K562 (cell line): ENCODE results near the gene STK11. TPM values are rescaled to one million over a fixed set of nuclear protein-coding genes. Genes with fewer than 3 reads are reported as not detected.

Source experiments
- BRD4 ChIP-seq: fragments of 200-600 bp; sonication (generic); IDR thresholded peaks from 2 replicates; pipeline ENCODE4 v1.6.1; 2017; ENCODE audit warnings: inconsistent platforms
- DPF2 ChIP-seq: fragments of 450-650 bp; IDR thresholded peaks from 2 replicates; pipeline ENCODE4 v1.6.1; 2016
- FOXJ2 ChIP-seq: fragments of 200-800 bp; sonication (Bioruptor generic); IDR thresholded peaks from 2 replicates; pipeline ENCODE4 v1.6.1; 2016; ENCODE audit warnings: missing genetic modification characterization, missing compliant biosample characterization
- MXI1 ChIP-seq: IDR thresholded peaks from 2 replicates; pipeline ENCODE4 v1.6.1; 2011; ENCODE audit warnings: low read depth, mild to moderate bottlenecking, improper control_type of control experiment, low read length
- NFXL1 ChIP-seq: fragments of 450-650 bp; formaldehyde crosslinking; IDR thresholded peaks from 2 replicates; pipeline ENCODE4 v1.4.0; 2021; ENCODE audit warnings: mild to moderate bottlenecking
- PYGO2 ChIP-seq: fragments of 450-650 bp; IDR thresholded peaks from 2 replicates; pipeline ENCODE4 v1.6.1; 2016; ENCODE audit warnings: mild to moderate bottlenecking, missing genetic modification characterization, moderate library complexity, missing compliant biosample characterization
- SIX5 ChIP-seq, 2 experiments: IDR thresholded peaks; 2 replicates each; pipeline ENCODE4 v1.6.1; 2011; ENCODE audit warnings: low read length in 2 of 2, borderline replicate concordance in 1 of 2, low read depth in 1 of 2, mild to moderate bottlenecking in 1 of 2, moderate library complexity in 1 of 2; ENCODE audit not compliant: insufficient read depth in 1 of 2
- ZBTB7A ChIP-seq: IDR thresholded peaks from 2 replicates; pipeline ENCODE4 v1.6.1; 2011; ENCODE audit warnings: low read depth, mild to moderate bottlenecking, low read length, moderate library complexity, borderline replicate concordance; ENCODE audit not compliant: control insufficient read depth
- polyA plus RNA-seq, 8 experiments: library from polyadenylated mRNA; depleted of rRNA in 4 of 8; stranded (reverse) in 5 of 8; unstranded in 3 of 8; fragments of >200 nt; fragmentation: Nextera tagmentation in 2 of 8; fragmentation: Illumina TruSeq in 1 of 8; extraction: Ambion mirVana in 2 of 8; extraction: Trizol in 1 of 8; gene quantifications; 2 replicates each; pipeline versions ENCODE4 v1.2.1 to v1.2.3, GENCODE V29; 2011 to 2014; ENCODE audit warnings: inconsistent platforms in 1 of 8, missing spikeins in 1 of 8
- total RNA-seq, 7 experiments: library from RNA; depleted of rRNA in 6 of 7; stranded (reverse); fragments of >200 nt in 6 of 7; fragmentation: Illumina TruSeq in 2 of 7; extraction: Trizol in 2 of 7; gene quantifications; 2 replicates each; pipeline versions ENCODE4 v1.2.1 to v1.2.3, GENCODE V29; 2011 to 2021; ENCODE audit warnings: low replicate concordance in 1 of 7
- TF ChIP-seq, protein P1 (sequence below): sonication (generic); formaldehyde crosslinking; IDR thresholded peaks from 2 replicates; pipeline ENCODE4 v1.8.1; 2023; ENCODE audit warnings: missing genetic modification reagents, mild to moderate bottlenecking, borderline replicate concordance
- TF ChIP-seq, protein P2 (sequence below): fragments of 450-650 bp; formaldehyde crosslinking; IDR thresholded peaks from 2 replicates; pipeline ENCODE4 v1.4.0; 2020; ENCODE audit warnings: mild to moderate bottlenecking, mixed read lengths

Gene STK11
- total and polyA plus RNA-seq, 9 of the 15 experiments (the other 6 are each of a cell fraction or from before 2014, with no cell fraction given), result 0.15 to 96.5 (median 31.7) TPM

DNA sequence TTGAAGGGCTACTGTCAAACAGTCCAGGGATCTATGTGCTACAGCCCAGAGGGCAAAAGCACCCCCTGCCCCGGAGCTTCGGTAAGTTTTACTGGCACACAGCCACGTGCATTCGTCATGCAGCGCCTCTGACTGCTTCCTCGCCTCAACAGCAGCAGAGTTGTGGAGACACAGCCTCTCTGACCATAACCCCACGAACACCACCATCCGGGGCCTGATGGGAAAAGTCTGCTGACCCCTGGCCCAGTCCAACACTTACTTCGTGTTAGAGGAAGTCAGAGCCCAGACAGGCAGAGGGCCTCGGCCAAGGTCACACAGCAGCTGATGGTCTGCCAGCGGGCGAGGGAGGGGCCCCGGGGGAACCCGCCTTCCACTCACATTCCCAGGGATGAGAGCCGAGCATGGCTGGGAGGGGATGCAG is 27.1 kb downstream of the STK11 start (continued):
- TF ChIP-seq, protein P1, sequence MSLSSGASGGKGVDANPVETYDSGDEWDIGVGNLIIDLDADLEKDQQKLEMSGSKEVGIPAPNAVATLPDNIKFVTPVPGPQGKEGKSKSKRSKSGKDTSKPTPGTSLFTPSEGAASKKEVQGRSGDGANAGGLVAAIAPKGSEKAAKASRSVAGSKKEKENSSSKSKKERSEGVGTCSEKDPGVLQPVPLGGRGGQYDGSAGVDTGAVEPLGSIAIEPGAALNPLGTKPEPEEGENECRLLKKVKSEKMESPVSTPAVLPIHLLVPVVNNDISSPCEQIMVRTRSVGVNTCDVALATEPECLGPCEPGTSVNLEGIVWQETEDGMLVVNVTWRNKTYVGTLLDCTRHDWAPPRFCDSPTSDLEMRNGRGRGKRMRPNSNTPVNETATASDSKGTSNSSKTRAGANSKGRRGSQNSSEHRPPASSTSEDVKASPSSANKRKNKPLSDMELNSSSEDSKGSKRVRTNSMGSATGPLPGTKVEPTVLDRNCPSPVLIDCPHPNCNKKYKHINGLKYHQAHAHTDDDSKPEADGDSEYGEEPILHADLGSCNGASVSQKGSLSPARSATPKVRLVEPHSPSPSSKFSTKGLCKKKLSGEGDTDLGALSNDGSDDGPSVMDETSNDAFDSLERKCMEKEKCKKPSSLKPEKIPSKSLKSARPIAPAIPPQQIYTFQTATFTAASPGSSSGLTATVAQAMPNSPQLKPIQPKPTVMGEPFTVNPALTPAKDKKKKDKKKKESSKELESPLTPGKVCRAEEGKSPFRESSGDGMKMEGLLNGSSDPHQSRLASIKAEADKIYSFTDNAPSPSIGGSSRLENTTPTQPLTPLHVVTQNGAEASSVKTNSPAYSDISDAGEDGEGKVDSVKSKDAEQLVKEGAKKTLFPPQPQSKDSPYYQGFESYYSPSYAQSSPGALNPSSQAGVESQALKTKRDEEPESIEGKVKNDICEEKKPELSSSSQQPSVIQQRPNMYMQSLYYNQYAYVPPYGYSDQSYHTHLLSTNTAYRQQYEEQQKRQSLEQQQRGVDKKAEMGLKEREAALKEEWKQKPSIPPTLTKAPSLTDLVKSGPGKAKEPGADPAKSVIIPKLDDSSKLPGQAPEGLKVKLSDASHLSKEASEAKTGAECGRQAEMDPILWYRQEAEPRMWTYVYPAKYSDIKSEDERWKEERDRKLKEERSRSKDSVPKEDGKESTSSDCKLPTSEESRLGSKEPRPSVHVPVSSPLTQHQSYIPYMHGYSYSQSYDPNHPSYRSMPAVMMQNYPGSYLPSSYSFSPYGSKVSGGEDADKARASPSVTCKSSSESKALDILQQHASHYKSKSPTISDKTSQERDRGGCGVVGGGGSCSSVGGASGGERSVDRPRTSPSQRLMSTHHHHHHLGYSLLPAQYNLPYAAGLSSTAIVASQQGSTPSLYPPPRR, result no peak
- no peak for TF ChIP-seq SIX5 (IDR thresholded peaks at IDR 0.05; ENCODE audit: borderline replicate concordance in 1 of 2, insufficient read depth in 1 of 2, low read depth in 1 of 2, low read length in 2 of 2)
- TF ChIP-seq ZBTB7A, result no peak
- no peak for TF ChIP-seq FOXJ2 (tag)
- no peak for TF ChIP-seq NFXL1 (CRISPR knock-in tag)
- TF ChIP-seq MXI1, result no peak
- TF ChIP-seq PYGO2 (tag), result no peak
- no peak for TF ChIP-seq BRD4
- no peak for TF ChIP-seq DPF2
- TF ChIP-seq, protein P2, sequence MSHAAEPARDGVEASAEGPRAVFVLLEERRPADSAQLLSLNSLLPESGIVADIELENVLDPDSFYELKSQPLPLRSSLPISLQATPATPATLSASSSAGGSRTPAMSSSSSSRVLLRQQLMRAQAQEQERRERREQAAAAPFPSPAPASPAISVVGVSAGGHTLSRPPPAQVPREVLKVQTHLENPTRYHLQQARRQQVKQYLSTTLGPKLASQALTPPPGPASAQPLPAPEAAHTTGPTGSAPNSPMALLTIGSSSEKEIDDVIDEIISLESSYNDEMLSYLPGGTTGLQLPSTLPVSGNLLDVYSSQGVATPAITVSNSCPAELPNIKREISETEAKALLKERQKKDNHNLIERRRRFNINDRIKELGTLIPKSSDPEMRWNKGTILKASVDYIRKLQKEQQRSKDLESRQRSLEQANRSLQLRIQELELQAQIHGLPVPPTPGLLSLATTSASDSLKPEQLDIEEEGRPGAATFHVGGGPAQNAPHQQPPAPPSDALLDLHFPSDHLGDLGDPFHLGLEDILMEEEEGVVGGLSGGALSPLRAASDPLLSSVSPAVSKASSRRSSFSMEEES, result no peak
- TF ChIP-seq, all 486 proteins: peak for 4
